Globus pallidus (tissue), 1 donor: ENCODE results near the gene EBF3.

ENCODE experiments used
- DNase-seq: peaks from one replicate; pipeline ENCODE4 v3.0.0-alpha.2; 2015; ENCODE audit warnings: low spot score

The EBF3 gene

DNA sequence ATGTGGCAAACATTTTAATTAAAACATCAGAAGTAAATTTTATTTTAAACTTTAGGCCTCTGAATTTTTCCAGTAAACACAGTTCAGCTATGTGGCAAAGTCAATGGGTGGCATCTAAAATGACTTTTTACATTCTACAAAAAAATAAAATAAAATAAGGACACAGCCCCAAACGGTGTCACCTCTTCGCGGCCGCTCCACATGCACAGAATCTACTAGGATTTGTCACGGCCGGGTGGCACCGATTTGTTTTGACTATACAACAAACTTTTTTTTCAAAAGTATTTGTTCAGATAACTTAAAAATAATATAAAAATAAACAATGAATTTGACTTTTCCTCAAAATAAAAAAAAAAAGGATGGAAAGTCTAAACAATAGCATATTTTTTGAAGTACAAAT, 127.8 kb downstream of the EBF3 start:
- DNase-seq: no peak

DNA sequence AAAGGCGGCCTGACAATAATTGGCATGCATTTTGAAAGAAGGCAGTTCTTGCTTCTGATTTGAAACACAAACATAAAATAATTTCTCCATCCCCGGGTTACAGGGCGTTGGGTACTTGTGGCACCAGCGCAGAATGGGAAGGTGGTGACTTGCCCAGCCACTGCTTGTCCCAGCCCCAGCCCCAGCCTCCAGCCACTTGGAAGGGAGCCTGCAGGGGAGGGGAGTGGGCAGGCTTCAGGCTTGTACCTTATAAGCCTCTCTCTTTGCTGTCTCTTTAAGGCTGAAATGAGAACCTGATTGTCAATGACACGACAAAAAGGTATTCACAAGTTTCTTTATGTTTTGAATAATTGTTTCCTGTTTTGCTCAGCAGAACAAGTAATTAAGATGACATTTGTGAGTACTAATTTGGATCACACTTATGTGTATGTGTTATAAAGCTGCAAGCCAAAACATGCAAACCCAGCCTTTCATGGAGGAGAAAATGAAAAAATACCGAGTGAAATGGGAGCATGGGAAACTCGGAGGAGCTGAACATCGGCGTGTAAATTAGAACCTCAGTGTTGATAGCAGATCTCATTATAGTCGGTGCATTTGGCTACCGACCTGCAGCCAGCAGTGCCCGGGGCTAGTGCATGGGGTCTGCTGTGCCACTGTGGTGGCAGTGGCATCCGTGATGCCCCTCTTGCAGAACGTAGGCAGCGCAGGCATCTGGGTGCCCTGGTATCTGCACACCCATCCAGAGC, 129.9 kb downstream of the EBF3 start:
- no peak for DNase-seq

DNA sequence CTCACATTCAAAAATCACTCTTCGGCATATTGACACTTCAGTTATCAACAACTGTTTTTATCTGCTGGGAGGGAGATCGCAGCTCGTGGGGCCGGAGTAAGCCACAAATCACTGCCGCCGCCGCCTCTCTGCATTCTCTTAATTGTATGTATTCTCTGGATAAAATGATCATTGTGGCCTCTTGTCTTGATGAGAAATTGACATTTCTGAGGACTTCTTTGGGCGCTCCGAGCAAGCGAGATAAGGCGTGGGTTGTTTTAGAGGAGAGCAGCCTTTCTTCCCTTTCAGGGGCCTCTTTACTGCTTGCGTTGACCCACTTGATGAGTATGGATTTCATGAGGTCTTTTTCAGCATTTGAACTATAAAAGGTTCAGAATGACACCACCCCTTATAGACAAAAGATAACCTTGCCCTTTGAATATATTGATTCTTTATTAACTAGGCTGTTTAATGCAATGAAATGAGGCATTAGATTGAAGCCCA, 130.6 kb downstream of the EBF3 start:
- DNase-seq: no peak

DNA sequence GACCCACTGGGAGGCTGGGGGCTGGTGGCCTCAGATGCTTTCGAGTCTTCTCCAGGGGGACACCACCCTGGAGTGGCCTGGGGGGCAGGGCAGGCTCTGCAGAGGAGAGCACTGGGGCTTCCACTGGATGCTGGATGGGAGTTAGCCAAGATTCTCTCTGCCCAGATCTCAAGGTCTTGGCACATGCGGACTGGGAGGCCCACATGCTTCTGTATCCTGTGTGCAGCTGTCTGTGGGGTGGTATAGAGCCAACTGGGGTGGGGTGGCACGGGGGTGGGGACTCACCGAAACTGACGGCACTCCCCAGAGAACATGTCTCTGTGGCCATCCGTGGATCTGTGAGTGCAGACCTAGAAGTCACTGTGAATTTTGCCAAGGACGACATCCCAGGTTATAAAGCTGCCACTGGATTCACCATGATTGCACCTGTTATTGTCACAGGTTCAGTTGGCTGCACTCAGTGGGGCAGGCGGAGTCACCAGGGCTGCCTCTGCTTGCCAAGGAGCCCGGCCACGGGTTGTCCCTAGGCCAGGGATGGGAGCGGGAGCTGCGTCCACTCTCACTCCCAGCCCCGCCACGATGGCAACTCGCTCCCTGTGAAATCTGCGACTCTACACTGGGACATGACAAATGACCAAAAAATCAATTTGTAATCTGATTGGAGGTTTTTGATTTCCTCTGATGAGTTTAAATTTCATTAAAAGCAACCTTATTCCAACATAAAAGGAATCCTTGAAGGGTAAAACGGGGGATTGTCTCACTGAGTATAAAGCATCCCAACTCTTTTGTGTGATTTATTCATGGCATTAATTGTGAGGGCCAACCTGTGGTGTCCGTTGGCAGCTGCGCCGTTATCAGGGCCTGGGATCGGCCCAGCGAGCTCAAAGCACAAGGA, 131.3 kb downstream of the EBF3 start:
- DNase-seq: no peak

DNA sequence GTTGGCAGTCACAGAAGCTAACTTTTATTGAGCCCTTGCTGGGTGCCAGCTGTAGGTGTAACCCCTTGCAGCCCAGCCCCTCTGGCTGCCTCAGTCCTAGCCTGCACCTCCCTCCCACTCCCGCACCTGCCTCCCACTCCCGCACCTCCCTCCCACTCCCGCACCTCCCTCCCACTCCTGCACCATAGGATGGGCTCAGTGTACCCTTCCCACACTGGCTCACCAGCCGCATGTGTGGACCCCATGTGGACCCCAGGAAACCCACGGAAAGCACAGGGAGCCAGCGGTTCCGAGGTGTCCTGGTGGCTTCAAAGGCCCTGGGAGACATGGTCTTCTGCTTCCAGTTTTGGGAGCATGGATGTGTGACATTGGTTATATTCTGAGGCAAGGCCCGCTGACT, 132.9 kb downstream of the EBF3 start:
- DNase-seq: no peak

DNA sequence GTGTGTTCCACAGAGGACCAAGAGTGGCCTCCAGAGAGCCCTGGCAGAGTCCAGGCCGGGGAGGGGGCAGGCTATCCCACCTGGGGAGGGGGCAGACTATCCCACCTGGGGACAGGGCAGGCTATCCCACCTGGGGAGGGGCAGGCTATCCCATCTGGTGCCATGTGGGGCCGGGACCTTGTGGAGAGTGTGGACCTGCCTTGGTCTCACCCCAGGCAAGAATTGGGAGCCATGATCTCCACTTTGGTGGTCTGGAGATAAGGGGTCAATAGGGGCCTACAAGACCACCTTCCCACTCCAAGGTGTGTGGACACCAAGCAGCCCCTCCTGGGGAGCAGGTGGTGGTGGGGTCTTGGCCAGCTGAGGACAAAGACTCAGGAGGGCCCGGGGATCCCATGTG, 138.2 kb downstream of the EBF3 start:
- DNase-seq: no peak

DNA sequence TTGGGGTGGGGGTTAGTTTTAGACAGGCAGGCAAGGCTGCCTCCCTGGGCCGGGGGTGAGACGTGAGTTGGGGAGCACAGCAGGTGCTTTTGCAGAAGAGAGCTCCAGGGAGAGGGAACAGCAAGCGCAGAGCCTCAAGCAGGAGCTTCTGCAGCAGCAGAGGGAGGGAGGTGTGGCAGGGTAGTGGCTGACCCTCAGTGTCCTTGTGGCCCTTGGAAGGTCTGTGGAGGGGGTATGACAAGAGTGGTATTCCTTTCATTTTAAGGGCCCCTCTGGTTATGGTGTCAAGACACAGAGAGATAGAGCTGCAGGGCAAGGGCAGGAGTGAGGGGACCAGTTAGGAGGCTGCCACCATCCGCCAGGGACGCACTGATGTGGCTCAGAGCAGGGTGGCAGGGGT, 138.9 kb downstream of the EBF3 start:
- no peak for DNase-seq

DNA sequence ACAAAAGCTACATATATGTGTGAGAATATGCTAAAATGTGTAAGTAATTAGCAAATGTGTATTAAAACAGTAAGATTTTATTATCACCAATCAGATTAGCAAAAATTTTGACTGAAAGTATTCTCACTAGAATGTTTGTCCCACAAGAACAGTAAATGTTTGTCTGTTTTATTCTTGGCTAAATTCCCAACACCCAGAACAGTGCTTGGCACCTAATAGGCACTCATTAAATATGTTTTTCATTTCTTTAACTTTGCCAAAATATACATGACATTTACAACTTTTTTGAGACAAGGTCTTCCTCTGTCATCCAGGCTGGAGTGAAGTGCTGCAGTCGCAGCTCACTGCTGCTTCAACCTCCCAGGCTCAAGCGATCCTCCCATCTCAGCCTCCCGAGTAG, 143.6 kb downstream of the EBF3 start:
- no peak for DNase-seq

DNA sequence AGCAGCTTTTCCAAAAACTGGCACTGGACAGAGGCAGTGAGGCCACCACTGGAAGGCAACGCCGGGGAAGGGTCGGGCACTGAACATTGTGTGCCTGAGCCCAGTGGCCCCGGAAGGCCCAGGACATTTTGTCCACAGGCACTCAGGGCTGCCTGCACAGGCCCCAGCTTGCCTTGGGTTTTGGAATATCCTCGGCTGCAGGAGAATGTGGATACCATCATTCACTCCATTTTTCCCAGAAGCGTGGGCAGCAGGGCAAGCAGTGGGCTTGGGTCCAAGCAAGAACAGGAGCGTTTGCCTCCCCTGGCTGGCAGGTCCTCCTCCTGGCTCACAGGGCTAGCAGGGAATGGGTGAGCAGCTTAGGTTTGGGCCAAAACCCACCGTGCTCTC, 147.4 kb downstream of the EBF3 start:
- no peak for DNase-seq

DNA sequence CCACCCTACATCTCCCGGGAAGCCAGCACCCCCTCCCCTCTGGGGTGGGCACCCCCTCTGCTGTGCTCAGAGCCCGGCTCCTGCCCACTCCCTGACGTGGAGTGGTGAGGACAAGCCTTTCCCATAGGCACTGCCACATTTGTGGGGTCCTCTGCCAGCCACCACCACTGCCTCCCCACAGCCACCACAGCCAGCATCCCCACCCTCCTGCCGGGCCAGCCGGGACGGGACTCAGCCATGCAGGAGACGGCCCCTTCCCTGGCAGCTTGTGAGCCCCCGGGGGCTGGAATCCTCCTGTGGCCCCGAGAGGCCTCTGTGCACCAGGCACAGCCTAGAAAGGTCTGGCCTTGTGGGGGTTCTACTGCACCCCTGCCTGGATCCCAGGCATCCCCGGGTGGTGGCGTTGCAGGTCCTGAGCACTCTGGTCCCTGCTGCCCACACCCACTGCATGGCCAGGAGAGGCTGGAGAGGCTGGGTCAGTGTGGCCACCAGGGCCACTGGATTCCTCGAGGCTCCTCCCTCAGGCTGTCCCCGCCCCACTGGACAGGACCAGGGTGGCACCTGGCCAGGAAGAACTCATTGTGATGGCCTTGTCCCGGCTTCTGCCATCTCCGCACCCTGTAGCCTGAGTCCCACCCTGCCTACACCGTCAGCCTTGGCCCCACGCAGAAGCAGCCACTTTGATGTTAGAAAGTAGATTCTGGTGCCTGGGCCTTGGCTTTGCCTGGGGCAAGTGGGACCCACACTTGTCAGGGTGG, 148.0 kb downstream of the EBF3 start:
- DNase-seq: no peak

DNA sequence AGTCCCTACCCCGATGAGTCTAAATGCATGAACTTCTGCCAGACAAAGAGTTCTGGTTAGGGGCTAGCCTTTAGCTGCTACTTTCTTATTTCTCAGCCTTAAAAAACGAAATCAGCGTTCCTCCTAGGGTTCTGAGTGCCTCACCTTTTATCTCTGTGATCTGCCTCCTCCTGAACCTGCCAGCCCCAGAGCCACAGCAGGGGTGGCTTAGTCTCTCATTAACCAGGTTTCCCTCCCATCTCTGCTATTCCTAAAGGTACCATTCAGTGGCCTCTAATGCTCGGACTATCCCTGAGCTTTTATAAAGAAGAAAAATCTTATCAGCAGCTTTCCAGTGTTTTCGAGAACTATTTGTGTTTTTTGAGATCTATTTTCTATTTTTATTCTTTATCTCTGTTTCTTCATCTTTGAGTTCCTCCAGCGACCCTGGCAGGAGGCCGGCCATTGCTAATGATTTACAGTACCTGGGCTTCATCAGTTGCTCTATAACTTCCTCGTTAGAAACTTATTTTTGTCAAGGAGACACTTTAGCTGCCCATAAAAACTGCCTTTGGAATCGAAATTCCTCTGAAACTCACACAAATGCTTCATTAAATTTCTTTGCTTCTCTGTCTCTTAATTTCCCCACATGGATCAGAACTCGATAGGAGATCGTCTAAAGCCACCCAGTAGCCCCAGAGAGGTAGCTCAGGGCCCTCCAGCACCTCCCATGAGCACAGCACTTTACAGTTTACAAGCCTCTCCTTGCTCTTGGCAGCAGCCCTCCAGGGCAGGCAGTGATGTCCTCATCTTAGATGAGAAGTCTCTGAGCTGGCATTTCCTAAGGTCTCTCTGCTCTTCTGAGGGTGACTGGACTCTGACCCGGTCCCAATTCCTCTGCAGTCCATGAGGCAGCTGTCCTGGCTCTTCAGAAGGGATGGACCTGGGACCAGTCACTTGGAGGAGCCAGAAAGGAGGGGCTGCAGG, 149.1 kb downstream of the EBF3 start:
- no peak for DNase-seq

DNA sequence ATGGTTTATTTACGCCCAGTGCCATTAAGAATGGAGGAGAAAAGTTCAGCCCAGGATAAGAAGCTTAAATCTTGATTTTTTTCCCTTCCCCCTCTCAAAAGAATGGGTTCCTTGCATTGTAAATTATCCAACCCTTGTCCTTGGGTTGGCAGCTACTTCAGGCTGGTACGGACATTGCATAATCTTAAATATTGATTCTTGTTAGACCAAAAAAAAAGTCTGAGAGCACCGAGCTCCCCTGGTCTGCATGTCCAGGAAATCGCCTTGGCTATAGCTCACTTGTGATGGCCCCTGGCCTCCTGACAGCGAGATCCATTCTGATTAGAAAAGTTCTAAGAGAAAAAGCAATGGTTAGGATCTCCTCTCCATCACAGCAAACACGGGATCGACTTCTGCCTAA, 151.7 kb downstream of the EBF3 start:
- no peak for DNase-seq

DNA sequence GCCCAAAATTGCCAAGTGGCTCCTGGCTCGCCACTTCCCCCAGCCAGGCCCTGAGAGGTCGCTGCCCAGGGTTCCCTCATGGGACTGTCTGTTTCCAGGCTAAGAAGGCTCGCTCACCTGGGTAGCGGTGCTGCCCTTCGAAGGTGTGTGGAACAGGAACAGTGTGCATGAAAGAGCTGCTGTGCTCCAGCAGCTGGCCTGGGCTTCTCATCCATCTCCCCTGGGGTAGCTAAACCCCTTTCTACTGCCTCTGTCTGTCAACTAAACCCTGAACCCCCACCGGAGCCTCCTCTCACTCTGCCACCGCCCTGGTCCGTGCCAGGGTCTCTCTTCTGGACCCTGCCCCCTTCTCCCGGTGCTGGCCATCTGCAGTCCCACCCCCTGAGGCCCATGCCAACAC, 152.9 kb downstream of the EBF3 start:
- DNase-seq: no peak

DNA sequence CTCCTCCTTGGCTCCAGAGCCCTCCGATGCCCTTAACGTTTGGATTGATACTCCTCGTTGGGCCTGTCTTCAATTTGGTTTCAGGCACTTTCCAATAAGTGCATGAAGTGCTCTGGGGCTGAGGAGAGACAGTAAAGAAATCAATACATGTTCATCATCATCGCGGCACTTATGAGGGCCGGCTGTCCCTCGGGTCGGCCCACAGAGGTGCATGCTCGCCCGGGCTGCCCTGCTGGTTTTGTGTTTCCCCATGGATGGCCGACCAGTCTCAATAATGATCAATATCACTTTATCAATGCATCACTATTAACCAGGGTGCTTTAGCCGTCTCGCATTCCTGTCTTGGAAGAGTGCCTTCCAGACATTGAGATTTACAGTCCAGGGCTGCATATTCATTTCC, 154.2 kb downstream of the EBF3 start:
- no peak for DNase-seq

DNA sequence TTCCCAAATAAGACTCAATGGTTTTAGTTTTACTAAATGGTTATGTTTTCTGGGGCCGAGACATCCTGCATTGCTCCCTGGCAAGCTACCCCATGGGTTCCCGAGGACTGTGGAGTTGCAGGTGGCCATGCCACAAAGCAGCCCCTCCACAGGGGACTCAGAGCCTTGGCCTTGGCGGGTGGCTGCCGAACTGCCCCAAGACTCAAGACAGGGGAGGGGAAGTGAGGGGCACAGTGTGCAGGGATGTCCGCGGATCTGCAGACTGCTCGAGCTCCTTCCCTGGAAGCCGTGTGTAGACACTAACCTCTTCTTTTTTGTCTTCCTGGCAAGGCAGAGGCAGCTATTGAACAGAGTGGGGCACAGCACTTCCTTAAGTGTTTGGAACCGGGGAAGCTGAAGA, 154.6 kb downstream of the EBF3 start:
- no peak for DNase-seq

DNA sequence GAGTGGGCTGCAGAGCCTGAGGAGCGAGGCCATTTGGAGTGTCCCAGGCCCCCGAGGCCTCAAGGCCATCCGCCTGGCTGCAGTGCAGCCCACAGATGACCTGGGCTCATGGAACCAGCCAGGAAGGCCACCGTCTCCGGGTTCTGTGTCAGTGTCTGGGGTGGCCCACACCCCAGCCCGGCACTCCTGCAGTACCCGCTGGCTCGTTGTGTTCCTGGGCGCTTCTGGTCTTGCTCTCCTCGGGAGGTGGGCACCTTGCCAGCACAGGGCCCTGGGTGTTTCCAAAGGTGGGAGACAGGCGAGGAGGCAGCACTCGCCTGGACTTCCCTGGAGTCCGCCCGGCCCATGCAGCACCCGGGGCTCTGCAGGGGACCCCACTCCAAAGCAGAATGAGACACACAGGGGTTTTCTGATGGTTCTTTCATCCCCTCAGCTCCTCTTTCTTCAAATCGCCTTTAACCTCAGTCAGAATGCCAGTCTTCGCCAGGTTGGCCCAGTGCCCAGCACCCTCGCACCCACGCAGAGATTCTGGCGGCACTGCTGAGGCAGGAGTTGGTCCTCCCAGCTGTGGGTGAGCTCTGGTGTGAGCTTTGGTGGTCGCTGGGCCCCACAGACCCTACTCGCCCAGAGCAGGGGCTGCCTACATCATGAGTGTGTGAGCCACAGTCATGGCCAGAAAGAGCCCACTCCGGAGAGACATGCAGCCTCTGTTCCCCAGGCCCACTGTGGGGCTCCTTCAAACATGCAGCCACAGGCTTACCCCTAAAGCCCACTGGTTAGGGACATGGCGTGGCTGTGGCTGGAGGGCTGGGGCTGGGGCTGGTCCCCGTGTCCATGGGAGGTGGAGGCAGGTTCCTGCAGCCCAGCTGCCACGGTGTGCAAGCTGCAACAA, 155.7 kb downstream of the EBF3 start:
- DNase-seq: no peak

DNA sequence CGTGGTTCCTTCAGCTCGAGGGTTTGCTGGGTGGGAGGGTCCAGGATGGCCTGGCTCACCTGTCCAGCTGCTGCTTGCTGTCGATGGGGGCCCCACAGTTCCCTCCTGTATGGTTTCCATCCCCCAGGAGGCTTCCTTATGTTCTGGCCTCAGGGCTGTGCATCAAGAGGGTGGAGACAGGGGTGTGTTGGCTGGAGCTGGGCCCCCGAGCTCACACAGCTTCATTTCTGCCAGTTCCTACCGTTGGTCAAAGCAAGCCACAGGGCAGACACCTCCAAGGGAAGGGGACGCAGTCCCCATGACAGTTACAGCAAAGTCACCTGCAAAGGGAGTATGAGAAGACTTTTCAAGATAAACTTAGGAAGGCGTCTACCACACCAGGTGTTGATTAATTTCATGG, 156.9 kb downstream of the EBF3 start:
- no peak for DNase-seq

DNA sequence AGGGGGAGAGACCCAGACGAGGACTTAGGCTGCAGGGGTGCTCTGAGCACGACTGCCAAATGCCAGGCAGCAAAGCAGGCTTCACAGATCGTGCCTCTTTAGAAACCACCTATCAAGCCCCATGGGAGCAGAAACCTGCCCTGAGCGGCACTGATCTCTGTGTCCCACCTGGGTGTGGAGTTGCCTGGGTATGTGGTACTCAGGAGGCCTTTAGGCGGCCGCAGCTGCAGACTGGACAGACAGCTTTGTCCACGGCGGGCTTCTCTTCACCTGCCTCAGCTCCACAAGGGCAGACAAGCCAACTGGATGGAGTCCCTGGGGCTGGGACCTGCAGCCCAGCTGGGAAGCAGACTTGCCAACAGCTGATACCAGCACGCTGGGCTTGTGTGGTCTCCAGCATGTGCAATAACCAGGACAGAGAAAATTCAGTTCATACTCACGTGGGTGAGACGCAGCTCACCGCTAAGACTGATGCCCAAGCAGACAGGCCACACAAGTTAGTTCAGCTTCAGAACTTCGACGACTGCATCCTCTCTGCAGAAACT, 163.2 kb downstream of the EBF3 start:
- no peak for DNase-seq

DNA sequence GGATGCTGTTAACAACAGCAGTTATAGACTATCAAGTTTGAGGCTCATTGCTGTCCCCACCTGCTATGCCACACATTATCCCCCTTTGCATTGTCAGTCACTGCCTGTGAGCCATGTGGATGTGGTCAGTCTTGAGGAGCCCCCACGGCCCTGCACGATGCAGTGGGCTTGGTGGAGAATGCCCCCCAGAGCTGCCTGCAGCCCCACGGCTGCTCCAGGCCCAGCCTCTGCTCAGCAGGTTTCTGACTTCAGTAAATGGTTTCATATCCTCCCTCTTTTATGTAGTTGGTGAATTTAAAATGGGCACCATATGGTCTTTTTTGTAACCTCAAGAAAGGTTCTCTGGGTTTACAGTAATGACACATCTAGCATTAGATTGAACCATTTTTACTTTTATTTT, 164.1 kb downstream of the EBF3 start:
- no peak for DNase-seq
